DND-41 (cell line): ENCODE data around the gene PLAC8.
A peak's percentile ranks its signal among the peaks of the same experiment; 100 is the strongest.
"Not testable (repeated sequence)": the region's sequence is repeated elsewhere in the genome, so short reads cannot be mapped to it uniquely, and the experiment has no call there.

Source experiments
- ATAC-seq: fragments of 200-7000 bp; cut with Tn5 transposase; 3 replicates; pipeline ENCODE4 v1.9.1; 2021; ENCODE audit warnings: low read depth; ENCODE audit not compliant: insufficient read depth
- DNase-seq: peaks from one replicate; pipeline ENCODE4 v3.0.0-alpha.2; 2020
- H2AFZ ChIP-seq: 2 replicates; pipeline ENCODE4 v1.6.0; 2012; ENCODE audit warnings: low read depth, low read length
- H3K27ac ChIP-seq: 2 replicates; pipeline ENCODE4 v1.5.1; 2012; ENCODE audit warnings: low read length, inconsistent platforms
- H3K27me3 ChIP-seq: fragments of 200-600 bp; sonication (generic); 2 replicates; pipeline ENCODE4 v1.6.0; 2012; ENCODE audit warnings: low read length, mild to moderate bottlenecking, inconsistent platforms; ENCODE audit not compliant: insufficient read depth, poor library complexity
- H3K36me3 ChIP-seq: 2 replicates; pipeline ENCODE4 v1.5.1; 2012; ENCODE audit warnings: low read length, inconsistent platforms; ENCODE audit not compliant: insufficient read depth
- H3K4me1 ChIP-seq: 2 replicates; pipeline ENCODE4 v1.5.1; 2012; ENCODE audit warnings: mild to moderate bottlenecking, low read length; ENCODE audit not compliant: insufficient read depth
- H3K4me2 ChIP-seq: 2 replicates; pipeline ENCODE4 v1.6.0; 2012; ENCODE audit warnings: mild to moderate bottlenecking, moderate library complexity, low read length, inconsistent platforms; ENCODE audit not compliant: insufficient read depth
- H3K4me3 ChIP-seq, 2 experiments: fragments of 200-600 bp in 1 of 2; shearing (Covaris generic) in 1 of 2; 2 replicates each; pipeline ENCODE4 v1.5.1; 2012 to 2016; ENCODE audit warnings: inconsistent platforms in 2 of 2, low read length in 2 of 2, mild to moderate bottlenecking in 2 of 2, low read depth in 1 of 2, moderate library complexity in 1 of 2
- H3K79me2 ChIP-seq: 2 replicates; pipeline ENCODE4 v1.6.0; 2012; ENCODE audit warnings: low read length, inconsistent platforms; ENCODE audit not compliant: insufficient read depth
- H3K9ac ChIP-seq: 2 replicates; pipeline ENCODE4 v1.6.0; 2012; ENCODE audit warnings: low read depth, mild to moderate bottlenecking, inconsistent platforms, low read length, moderate library complexity
- H3K9me3 ChIP-seq: 2 replicates; pipeline ENCODE4 v1.5.1; 2012; ENCODE audit warnings: low read length, moderate library complexity, mild to moderate bottlenecking, inconsistent platforms; ENCODE audit not compliant: insufficient read depth, severe bottlenecking
- H4K20me1 ChIP-seq: 2 replicates; pipeline ENCODE4 v1.6.0; 2012; ENCODE audit warnings: low read length; ENCODE audit not compliant: insufficient read depth
- CTCF ChIP-seq: IDR thresholded peaks from 2 replicates; pipeline ENCODE4 v1.5.1; 2012; ENCODE audit warnings: borderline replicate concordance, low read length, moderate library complexity, mild to moderate bottlenecking; ENCODE audit not compliant: poor library complexity, severe bottlenecking; ENCODE audit errors: extremely low read depth
- EZH2 ChIP-seq: IDR thresholded peaks from 3 replicates; pipeline ENCODE4 v1.6.1; 2012; ENCODE audit warnings: borderline replicate concordance, low read depth, mild to moderate bottlenecking, moderate library complexity, low read length, inconsistent platforms; ENCODE audit not compliant: severe bottlenecking

The PLAC8 gene

GRCh38 chr4:83113429-83113786, 1.1 kb downstream of the PLAC8 start:
- H2AFZ ChIP-seq: peak overlapping the region; percentile 83
- H4K20me1 ChIP-seq: no peaks in the 10 kb centered on the region
- H3K4me2 ChIP-seq: peak overlapping the region; percentile 78
- peaks cover 32% of the 10 kb centered on the region for H3K79me2 ChIP-seq
- peaks cover 68% of the 10 kb centered on the region for H3K4me1 ChIP-seq
- H3K9me3 ChIP-seq: no peaks in the 10 kb centered on the region
- no peaks in the 10 kb centered on the region; the same call in 1 of the 2 replicates for H3K36me3 ChIP-seq
- peak overlapping the region; percentile 24 to 56 for H3K4me3 ChIP-seq
- H3K27me3 ChIP-seq: no peaks in the 10 kb centered on the region
- peak overlapping the region; percentile 93 for H3K27ac ChIP-seq
- no peak for ATAC-seq
- no peak for DNase-seq
- peak overlapping the region; percentile 61 for H3K9ac ChIP-seq
- TF ChIP-seq CTCF: no peak
- no peak for TF ChIP-seq EZH2

DNA sequence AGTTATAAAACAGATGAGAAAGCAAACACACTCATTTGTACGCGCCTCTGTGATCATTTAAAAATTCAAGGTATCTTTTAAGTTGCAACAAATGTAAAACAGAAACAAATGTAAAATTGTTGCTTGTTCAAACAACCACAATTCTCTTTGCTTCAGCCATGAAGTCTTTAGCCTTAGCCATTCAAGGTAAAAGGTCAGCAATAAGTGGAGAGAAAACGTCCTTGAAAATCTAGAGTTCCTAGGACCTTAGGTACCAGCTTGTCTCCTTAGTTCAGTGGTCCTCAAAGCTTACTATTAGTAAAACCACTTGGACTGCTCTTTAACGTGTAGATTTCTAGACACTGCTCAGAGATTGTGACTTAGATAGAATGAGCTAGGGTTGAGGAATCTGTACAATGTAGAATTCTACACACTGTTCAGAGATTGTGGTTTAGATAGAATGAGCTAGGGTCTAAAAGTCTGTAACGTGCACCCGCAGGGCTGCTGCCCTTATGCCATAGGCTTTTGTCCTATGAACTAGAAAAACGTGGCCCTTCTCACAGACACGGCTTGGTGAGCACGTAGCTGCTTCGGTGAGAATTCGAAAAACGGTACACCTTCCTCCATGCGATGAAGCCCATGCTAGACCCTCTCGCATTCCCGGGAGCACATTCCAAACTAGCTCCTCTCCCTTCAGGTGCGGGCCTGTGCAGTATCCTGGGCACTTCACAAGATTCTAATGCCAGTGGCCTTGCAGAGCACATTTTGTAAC, 1.7 kb downstream of the PLAC8 start:
- Histone ChIP-seq H3K79me2 (peaks cover 34% of the 10 kb centered on the region), H3K9me3 (no peaks in the 10 kb centered on the region), H3K27me3 (no peaks in the 10 kb centered on the region), H3K9ac (peak overlapping the region; percentile 61), H3K4me2 (peak overlapping the region; percentile 78), H3K4me3 (peak overlapping the region; percentile 24 to 56), H3K36me3 (no peaks in the 10 kb centered on the region; the same call in 1 of the 2 replicates), H3K4me1 (peaks cover 68% of the 10 kb centered on the region), H2AFZ (peak overlapping the region; percentile 83), H4K20me1 (no peaks in the 10 kb centered on the region), H3K27ac (peak overlapping the region; percentile 93)
- DNase-seq (peak; percentile 64), ATAC-seq (peak; percentile 56)
- TF ChIP-seq CTCF (no peak), EZH2 (no peak)

DNA sequence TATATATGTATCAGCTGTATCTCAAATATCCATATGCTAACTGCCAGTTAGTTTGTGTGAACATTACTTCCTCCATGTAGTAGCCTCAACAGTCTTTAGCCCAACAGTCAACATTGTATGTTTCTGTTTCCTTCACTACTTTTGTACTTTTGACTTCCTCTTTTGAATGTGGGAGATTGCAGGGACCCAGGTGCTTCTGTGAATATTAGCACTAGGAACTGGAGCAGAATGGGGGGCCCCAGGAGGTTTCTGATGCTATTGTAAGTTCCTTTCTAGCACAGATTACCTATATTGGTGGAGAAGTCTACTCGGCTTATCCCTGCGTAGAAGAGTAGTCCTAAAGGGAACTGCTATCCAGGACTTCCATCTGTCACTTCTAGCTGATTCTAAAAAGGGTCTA, 2.3 kb downstream of the PLAC8 start:
- peaks cover 68% of the 10 kb centered on the region for H3K4me1 ChIP-seq
- no peaks in the 10 kb centered on the region; the same call in 1 of the 2 replicates for H3K36me3 ChIP-seq
- no peaks in the 10 kb centered on the region for H4K20me1 ChIP-seq
- H3K4me2 ChIP-seq: peak overlapping the region; percentile 78
- H3K4me3 ChIP-seq: peak overlapping the region; percentile 24 to 56; a peak in 3 of 4 replicates
- DNase-seq (peak; percentile 58), ATAC-seq (peak; percentile 18)
- peak overlapping the region; percentile 93 for H3K27ac ChIP-seq
- peak overlapping the region; percentile 83; the same call in 1 of the 2 replicates for H2AFZ ChIP-seq
- H3K79me2 ChIP-seq: peaks cover 34% of the 10 kb centered on the region
- peak overlapping the region; percentile 61 for H3K9ac ChIP-seq
- H3K9me3 ChIP-seq: no peaks in the 10 kb centered on the region
- H3K27me3 ChIP-seq: no peaks in the 10 kb centered on the region
- no peak for TF ChIP-seq CTCF
- no peak for TF ChIP-seq EZH2

DNA sequence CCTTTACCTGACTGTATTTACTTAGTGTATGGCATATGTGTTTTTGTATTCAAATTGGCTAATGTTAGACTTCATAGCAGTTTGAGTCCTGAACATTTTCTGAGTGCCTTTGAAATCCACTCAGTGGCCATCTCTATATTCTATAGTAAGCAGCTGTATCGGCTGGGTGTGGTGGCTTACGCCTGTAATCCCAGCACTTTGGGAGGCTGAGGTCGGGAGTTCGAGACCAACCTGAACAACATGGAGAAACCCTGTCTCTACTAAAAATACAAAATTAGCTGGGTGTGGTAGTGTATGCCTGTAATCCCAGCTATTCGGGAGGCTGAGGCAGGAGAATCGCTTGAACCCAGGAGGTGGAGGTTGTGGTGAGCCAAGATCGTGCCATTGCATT, 2.8 kb downstream of the PLAC8 start:
- not testable (repeated sequence) for H2AFZ ChIP-seq, H3K9me3 ChIP-seq, ATAC-seq, H3K27me3 ChIP-seq, H3K36me3 ChIP-seq, DNase-seq, H4K20me1 ChIP-seq
- Histone ChIP-seq H3K4me2 (peak overlapping the region; percentile 78), H3K9ac (peak overlapping the region; percentile 14; the same call in 1 of the 2 replicates), H3K27ac (peak overlapping the region; percentile 88), H3K4me3 (peak overlapping the region in 1 of 2 experiments; percentile 13; a peak in 1 of 4 replicates), H3K4me1 (peaks cover 68% of the 10 kb centered on the region), H3K79me2 (peaks cover 34% of the 10 kb centered on the region)
